ENCODE measurements around the gene LMTK3.

LMTK3 gene

DNA sequence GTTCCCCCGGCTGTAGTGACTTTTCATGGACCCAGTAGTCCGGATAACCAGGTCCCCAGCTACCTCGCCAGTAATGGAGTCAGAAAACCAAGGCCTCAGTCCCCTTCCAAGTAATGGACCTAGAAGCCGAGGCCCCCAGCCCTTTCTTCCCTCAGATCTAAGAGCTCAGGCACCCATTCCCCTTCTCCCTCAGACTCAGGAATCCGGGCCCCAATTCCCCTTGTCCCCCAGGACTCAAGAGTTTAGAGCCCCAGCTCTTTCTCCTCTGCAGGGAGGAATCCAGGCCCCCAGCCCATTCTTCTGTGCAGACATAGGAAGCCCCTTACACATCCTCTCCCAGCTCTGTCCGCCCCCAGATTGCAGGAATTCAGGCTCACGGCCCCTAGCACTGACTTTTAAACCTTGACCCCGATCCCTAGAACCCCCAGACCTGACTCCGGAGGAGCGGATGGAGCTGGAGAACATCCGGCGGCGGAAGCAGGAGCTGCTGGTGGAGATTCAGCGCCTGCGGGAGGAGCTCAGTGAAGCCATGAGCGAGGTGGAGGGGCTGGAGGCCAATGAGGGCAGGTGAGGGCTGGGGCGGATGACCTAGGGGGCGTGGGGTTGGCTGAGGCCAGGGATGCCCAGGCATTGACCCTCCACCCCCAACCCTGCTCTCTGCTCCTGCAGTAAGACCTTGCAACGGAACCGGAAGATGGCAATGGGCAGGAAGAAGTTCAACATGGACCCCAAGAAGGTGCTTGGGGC lies 41.5 kb downstream of the LMTK3 start:
- DNase-seq, result no peak

DNA sequence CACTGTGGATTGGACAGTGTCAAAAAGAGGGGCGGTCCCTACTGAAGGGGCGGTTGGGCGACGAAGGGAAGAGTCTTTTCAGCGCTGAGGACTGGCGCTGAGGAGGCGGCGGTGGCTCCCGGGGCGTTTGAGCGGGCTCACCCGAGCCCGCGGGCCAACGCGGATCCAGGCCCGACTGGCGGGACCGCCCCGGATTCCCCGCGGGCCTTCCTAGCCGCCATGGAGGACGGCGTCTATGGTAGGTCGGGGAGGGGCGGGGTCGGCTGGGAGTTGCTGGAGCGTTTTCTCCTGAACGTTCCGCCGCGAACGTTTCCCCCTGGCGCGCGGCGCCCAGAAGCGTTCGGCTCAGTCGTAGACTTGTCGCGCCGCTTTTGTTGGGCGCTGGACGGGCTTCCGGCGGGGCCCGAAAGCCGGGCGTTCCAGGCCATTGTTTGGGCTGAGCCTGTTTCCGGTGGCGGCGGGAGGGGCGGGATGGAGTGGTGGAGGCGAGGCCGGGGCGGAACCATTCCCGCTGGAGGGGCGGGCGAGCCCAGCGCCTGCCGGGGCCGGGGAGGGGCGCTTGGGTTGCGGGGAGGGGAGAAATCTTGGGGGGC lies 42.2 kb downstream of the LMTK3 start, which contains the start of gene CYTH2:
Gene CYTH2 (plus strand): TSS at position 81 of the 593 bp plus-strand sequence. CDS start 139 bp downstream, at position 220.
- DNase-seq, result no peak

DNA sequence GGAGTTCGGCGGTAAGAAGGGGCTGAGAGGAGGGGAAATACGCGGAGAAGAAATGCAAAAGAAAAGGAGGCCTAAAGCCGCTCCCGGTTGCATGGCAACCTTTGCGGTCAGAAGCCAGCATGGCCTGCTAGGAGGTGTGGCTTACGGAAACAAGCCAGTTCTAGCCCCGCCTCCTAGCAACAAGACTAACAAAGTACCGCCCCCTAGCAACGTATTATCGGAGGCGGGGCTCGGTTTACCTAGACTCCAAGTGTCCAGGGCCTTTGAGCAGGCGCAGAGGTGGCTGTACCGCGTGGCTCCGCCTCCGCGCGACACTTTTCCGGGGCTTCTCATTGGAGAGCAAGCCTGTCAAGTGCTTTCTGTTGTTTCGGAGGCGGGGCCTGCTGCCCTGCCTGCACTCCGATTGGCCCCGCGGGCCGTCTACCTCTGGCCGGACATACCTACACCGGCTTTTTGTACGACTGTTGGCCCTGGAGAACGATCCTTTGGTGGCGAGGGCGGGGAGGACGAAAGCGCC lies 42.8 kb downstream of the LMTK3 start:
- DNase-seq, result peak; percentile 97

DNA sequence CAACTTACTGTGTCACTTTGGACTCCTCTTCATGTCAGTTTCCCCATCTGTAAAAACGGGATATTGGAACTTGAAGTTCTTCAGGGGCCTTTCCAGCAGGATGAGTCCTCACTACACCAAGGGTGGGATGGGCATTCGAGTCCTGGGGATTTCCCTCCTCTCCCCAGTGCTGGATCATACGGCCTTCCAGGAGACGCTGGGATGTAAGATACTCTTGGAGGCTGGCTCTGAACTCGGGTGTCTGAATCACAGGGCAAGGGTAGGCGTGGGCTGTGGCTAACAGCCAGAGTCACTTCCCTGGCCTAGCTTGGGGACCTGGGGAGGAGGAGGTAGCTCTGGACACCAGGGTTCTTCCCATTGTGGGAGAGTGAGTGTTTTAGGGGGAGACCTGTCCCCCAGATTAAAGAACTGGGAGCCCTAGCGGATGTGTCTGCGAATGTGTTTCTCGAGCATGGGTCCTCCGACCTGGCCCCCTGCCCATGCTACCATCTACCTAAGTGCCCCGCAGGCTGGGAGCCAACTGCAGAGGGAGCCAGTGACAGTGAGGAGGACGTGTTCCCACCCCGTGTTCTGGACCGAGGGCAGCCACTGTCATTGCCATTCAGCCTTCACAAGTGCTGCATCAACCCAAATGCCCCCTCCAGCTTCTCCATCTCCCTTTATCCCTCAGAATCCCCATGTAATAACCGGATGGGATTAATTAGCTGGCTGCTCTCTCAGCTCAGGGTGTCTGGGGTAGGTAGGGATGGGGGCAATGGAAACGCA lies 44.9 kb downstream of the LMTK3 start:
- no peak for DNase-seq

DNA sequence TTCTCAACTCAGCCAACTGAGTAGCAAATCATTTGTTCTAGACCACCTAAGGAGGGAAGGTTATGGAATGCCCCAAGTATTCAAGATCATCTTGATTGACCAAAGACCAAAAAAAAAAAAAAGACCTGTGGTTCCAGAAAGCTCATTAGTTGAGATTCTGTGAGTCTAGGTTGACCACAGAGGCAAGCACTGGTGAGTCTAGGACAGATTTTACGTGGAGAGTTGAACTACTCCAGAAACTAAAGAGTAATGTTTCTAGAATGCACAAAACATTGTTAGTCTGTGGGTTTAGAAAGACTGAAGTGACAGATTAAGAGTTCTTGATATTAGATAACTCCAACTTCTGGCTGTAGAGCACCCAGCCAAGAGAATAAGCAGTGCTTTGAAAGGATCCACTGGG lies 46.4 kb downstream of the LMTK3 start:
- DNase-seq, result no peak

DNA sequence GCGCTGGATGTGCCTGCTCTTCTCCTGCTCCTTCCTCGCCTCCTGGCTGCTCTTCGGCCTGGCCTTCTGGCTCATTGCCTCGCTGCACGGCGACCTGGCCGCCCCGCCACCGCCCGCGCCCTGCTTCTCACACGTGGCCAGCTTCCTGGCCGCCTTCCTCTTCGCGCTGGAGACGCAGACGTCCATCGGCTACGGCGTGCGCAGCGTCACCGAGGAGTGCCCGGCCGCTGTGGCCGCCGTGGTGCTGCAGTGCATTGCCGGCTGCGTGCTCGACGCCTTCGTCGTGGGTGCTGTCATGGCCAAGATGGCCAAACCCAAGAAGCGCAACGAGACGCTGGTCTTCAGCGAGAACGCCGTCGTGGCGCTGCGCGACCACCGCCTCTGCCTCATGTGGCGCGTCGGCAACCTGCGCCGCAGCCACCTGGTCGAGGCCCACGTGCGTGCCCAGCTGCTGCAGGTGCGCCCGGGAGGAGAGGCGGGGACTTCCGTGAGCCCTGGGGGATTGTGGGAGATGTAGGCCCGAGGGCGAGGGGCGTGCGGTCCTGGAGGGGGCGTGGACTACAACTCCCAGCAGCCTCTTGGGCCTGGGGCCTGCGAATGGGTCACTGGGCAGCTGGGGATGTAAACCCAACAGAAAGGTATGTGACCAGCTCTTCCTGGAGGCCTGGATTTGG lies 49.5 kb downstream of the LMTK3 start:
- no peak for DNase-seq

DNA sequence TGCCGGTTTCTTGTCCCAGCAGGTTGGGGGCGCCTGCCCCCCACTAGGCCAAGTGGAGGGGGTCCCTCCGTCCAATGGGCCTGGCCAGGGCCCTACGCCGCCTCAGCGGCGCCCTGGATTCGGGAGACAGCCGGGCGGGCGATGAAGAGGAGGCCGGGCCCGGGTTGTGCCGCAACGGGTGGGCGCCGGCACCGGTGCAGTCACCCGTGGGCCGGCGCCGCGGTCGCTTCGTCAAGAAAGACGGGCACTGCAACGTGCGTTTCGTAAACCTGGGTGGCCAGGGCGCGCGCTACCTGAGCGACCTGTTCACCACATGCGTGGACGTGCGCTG lies 50.0 kb downstream of the LMTK3 start:
- no peak for DNase-seq

DNA sequence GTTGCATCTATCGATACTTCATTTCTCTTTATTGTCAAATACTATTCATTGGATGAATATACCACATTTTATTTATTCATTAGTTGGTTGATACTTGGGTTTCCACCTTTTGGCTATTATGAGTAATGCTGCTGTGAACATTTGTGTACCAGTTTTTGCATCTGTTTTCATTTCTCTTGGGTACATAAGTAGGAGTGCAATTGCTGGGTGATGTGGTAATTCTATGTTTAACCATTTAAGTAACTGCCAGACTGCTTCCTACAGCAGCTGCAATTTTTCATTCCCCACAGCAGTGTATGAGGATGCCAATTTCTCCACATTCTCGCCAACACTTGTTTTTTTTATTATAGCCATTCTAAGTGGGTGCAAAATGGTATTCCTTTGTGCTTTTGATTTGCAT lies 53.6 kb downstream of the LMTK3 start:
- no peak for DNase-seq

DNA sequence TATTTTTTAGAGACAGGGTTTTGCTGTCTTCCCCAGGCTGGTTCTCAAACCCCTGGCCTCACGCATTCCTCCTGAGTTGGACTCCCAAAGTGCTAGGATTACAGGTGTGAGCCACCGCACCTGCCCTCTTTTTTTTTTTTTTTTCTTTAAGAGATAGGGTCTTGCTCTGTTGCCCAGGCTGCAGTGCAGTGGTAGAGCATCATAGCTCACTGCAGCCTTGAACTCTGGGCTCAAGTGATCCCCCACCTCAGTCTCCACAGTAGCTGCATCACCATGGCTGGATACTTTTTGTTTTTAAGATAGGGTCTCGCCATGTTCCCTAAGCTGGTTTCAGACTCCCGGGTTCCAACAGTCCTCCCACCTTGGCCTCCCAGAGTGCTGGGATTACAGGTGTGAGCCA lies 54.8 kb downstream of the LMTK3 start:
- no peak for DNase-seq

DNA sequence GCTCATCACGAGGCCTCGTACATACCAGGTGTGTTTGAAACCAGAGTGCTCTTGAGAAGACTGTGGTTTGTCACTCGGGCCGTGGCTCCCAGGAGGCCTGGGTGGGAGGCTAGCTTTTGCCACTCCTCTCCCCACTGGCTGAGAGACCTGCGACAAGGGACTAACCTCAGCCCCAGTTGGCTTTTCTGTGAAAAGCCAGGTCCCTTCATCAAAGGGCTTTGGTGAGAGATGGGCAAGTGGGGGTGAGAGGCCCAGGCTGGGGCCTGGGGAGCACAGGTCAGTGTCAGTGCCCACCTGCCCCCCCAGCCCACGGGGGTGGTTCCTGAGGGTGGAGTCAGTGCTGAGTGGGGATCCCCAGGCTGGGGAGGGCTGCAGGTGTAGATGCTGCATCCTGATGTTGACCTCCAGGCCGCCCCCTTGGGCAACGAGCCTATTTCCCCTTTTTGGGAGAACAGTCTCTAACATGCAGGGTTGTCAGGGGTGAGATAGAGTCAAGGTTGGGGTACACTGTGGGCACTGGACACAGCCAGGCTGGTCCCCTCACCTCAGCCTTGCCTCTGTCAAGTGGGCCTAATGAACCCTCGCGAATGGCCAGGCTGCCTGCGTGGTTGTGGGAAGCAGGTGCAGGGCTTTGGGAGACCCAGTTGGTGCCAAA lies 55.6 kb downstream of the LMTK3 start:
- no peak for DNase-seq

DNA sequence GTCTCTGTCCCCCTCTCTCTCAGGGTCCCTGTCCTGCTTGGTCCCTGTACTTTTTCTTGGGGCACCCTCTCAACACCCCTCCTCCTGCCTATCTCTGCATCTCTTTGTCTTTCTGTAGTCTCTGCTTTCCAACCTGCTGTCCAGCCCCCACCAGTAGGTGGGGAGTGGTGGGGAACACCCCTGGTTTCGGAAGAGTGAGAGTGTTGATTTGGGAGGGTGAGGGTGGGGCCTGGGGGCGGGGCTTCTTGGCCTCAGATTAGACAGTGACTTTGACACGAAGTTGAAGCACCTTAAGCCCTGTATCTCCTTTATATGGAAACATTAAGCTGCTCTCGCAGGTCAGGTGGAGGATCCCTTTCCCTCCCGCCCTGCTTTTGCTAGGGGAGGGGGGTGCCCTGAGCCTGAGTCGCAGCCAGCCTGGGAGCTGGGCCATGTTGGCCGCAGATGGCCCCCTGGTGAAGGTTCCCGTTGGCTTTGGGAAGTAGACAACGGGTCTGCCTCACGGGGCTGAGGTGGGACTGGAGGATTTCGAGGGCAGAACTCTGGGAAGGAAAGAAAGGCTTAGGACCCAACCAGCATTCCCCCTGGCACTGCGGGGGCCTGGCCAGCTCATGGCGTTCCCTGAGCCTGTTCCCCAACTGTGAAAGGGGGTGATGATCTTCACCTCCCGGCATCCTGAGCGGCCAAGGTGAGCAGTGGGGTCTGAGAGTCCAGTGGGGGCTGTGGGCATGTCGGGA lies 56.3 kb downstream of the LMTK3 start, which contains the start of gene KCNJ14:
Gene KCNJ14 (plus strand): TSS at position 404 of the 737 bp plus-strand sequence. CDS start 6,151 bp downstream, outside the sequence.
- DNase-seq, result no peak

DNA sequence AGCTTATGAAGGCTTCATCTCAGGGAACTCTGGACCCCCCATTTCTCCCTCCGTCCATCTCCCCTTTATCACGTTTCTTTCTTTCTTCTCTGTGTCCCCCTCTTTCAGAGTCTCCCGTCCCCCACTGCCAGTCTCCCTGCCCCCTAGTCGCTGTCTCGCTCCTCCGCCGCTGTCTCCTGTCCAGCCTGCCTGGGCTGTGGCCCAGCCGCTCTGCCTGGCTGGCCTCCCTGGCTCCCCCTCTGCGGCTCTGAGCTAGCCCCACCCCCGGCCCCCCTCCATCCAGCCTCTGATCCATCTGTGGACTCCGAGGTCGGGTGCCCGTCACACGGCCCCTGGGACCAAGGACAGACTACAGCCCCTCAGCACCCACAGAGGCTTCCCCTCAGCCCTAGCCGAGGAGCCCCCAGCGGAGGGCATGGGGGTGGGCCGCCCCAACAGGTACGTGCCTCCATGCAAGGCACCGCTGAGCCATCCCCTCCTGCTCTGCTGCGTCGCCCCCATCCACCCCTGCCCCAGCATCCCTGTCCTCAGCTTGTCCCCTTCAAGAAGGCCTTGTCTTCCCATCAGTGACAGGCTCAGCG lies 57.4 kb downstream of the LMTK3 start:
- DNase-seq, result no peak

DNA sequence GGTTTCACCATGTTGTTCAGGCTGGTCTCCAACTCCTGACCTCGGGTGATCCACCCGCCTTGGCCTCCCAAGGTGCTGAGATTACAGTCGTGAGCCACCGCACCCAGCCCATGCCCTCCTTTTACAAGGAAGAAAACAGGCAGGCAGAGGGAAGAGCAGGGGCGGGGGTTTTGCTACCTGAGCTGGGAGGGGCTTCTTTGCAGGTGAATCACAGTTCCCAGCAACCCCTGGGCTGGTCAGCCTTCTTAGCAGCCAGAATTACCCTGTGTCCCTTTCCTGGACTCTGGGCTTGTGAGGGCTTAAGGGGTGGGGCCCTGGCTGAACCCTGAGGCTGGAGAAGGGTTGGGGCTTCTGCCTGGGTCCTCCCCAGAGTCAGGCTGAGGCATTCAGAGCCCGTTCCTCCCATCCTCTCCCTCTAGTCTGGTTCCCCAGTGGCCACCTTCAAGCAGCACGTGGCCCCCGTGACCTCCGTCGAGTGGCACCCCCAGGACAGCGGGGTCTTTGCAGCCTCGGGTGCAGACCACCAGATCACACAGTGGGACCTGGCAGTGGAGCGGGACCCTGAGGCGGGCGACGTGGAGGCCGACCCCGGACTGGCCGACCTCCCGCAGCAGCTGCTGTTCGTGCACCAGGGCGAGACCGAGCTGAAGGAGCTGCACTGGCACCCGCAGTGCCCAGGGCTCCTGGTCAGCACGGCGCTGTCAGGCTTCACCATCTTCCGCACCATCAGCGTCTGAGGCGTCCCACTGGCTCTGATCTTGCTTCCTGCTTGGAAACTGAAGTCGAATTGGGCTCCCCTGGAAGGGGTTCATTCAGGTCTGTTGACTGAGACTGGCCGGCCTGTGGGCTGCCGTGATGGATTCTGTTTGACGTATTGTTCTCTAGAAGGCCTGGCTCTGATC lies 59.1 kb downstream of the LMTK3 start:
- no peak for DNase-seq

DNA sequence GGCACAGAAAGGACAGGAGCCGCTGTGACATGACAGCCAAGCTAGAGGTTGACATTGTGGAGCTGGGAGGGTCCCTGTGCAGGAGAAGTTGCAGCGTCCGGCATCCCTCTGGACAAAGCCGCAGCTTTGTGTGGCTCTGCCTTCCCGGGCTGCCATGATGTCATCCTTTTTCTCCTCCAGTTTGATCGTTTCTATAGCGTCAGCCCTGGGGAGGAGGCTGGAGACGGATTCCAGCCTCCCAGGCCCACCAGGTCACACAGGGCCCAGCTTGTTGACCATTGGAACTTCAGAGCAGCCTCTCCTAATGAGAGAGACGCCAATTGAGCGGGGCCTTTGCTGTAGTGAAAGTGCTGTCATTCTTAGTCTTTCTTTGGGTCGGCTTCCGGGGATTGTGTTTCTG lies 60.0 kb downstream of the LMTK3 start:
- no peak for DNase-seq

DNA sequence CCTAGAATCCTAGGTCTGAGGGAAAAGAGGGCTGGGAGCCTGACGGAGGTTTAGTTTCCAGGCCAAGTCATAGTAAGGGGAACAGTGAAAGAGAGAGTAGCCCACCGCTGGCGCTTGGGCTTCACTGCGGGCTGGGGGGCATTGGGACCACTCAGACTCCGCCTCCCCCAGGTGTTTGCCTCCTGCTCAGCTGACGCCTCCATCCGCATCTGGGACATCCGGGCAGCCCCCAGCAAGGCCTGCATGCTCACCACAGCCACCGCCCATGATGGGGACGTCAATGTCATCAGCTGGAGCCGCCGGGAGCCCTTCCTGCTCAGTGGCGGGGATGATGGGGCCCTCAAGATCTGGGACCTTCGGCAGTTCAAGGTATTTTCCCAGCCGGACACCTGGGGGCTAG lies 60.8 kb downstream of the LMTK3 start:
- no peak for DNase-seq

DNA sequence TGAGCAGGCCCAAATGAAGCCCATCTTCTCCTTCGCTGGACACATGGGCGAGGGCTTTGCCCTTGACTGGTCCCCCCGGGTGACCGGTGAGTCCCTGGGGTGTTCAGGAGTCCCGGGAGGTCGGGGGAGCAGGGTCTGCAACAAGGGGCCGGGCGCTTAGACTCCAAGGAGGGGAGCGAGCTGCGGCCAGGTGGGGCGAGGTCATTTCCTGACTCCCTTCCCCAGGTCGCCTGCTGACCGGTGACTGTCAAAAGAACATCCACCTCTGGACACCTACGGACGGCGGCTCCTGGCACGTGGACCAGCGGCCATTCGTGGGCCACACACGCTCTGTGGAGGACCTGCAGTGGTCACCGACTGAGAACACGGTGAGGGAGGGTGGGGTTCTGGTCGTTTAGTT lies 61.2 kb downstream of the LMTK3 start:
- DNase-seq, result no peak

DNA sequence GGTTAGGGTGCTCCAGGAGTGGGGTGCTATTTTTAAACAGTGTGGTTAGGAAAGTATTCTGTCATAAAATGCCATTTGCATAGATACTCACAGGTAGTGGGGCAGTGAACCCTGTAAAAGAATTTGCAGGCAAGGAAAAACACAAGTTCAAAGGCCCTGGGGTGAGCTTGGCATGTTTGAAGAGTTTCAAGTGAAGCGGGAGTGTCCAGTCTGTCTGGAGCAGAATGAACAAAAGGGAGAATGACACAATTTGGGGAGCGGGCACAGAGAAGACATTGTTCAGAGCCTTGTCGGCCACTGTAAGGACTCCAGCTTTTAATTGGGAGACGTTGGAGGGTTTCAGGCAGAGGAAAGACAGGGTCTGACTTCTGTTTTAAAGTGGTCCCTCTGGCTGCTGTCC lies 63.1 kb downstream of the LMTK3 start:
- no peak for DNase-seq

DNA sequence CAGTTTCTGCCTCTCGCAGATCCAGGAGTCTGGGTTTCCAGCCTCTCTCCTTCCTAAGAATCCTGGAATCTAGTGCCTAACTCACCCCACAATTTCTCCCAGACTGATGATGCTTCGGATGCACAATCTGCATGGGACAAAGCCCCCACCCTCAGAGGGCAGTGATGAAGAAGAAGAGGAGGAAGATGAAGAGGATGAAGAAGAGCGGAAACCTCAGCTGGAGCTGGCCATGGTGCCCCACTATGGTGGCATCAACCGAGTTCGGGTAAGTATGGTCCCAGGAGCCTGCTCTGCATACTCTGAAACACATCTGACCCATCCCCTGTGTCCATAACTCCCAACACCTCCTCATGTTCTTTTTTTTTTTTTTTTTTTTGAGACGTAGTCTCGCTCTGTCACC lies 65.1 kb downstream of the LMTK3 start:
- DNase-seq, result no peak

DNA sequence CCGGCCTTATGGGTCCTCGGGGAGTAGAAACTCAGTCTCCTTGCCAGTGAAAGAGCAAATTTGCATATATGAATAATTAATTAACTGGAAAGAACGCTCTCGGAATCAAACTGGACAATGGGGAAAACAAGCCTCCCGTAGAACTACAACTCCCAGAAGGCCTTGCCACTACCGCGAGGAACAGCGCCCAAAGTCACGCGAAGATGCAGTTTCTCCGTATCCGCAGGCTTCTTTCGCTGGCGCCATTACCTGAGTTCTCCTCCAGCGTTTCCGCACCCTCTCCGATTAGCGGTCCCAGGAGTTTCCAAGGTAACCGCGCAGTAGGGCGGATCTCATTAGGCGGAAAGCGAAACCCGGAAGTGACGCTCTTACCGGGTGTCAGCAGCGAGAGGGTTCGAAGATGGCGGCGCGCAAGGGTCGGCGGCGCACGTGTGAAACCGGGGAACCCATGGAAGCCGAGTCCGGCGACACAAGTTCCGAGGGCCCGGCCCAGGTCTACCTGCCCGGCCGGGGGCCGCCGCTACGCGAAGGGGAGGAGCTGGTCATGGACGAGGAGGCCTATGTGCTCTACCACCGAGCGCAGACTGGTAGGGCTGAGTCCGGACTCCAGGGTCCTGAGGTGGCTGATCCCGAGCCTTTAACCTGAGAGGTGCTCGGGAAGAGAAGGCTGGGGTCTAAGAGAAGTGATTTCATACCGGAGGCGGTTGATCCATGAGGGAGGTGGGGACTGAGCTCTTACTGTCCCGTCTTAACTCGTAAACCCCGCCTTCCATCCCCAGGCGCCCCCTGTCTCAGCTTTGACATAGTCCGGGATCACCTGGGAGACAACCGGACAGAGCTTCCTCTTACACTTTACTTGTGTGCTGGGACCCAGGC lies 65.8 kb downstream of the LMTK3 start, which contains the start of gene GRWD1:
Gene GRWD1 (plus strand): TSS at position 378 of the 876 bp plus-strand sequence. CDS start 23 bp downstream, at position 401.
- peak; percentile 90 for DNase-seq

All from SIG-M5 (cell line).